Activated T-cell treated with anti-CD3 and anti-CD28 coated beads, Interleukin-2, amount 50 U/mL, for 48 hours (primary cell): Measurements from ENCODE around the gene DCN.

Experiments
- DNase-seq, 2 experiments: peaks; one replicate each; pipeline ENCODE4 v3.0.0-alpha.2; 2020

Gene DCN

GRCh38 chr12:91129662-91130362 lies 52.8 kb downstream of the DCN start:
- DNase-seq, result no peak

DNA sequence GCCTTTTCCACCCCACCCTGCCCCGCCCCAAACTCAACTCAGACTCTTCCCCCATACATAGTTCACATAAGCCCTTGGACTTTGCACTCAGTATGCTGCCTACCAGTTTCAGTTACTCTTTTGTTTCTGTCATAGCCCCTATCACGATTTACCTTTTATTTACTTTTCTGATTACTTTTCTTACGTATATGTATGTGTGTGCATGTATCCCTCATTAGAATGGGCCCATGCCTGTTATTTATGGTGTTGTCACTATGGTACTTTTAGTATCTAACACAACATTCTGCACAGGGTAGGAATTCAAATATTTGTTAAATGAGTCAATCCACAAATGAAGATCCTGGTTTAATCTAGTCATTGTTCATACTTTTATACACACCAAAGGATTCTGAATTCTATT lies 54.9 kb downstream of the DCN start:
- no peak for DNase-seq

GRCh38 chr12:91127306-91127705 lies 55.3 kb downstream of the DCN start:
- no peak for DNase-seq

- DNase-seq, result no peak
Observed at GRCh38 chr12:91126516-91126915, 56.1 kb downstream of the DCN start.

DNA sequence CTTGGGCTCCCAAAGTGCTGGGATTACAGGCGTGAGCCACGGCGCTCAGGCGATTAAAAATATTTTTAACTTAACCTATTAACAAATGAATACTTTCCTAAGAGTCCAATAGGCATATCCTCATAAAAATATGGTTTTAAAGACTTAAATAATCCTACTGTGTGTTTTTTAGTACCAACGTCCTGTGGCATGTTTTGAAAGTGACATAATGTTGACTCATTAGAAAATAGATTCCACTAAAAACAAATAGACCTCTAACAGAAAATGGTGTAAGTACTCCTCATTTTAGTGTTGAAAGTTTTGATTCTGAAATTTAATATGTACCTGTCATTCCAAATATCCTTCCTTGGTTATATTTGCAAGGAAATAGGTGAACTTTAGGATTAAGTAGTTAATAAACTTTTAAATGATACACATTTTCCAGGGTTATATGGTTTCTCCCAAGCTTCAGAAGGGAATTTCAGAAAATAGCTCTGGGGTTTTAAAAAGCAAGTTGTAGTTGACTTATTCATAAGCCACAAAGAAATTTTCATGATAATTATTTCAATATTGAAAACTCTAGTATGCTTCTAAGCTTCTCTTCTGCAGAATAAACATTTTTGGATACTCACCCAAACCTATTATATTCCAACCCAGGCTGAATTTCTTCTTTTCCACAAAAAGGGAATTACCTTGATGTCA lies 59.2 kb downstream of the DCN start:
- DNase-seq, result no peak

DNA sequence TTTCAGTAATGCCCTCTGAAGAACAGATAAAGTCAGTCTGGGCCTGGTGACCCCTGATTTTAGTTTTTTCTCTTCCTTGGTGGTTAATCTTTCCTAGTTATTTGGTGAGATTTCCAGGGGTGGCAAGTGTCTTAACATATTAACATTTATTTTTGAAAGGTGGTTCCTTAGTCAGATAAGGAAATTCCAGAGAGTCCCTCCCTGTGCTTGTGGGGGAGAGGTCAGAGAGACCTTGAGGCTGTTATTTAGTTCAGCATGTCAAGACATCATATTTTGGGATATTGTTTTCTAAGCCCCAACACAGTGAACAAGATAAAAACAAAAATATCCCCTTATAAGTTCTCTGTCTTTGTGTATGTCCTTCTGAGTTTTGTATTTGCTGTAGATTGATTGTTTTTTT lies 61.8 kb downstream of the DCN start:
- no peak for DNase-seq

DNA sequence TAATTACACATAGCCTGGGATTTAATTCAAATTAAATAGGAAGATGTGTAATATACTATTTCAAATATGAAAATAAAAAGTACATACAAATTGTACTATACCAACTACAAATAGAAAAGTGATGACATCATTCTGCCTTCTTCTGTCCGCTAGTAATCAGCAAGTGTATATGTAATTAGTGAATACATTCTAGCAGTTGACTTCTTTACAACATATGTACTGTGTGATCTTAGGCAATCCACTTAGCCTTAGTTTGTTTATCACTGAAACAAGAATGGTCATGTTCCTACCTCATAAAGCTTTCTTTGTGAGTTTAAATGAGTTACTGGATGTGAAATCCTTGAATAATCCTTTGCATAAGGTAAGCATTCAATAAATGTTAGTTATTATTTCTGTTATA lies 63.5 kb downstream of the DCN start:
- DNase-seq, result no peak

GRCh38 chr12:91113621-91114020 lies 69.0 kb downstream of the DCN start:
- no peak for DNase-seq

GRCh38 chr12:91111366-91112325 lies 71.0 kb downstream of the DCN start, which contains the start of gene LUM:
TSS of gene LUM (minus strand) at chr12:91111494. CDS start at chr12:91108979, 2,515 bp downstream.
- no peak for DNase-seq

DNA sequence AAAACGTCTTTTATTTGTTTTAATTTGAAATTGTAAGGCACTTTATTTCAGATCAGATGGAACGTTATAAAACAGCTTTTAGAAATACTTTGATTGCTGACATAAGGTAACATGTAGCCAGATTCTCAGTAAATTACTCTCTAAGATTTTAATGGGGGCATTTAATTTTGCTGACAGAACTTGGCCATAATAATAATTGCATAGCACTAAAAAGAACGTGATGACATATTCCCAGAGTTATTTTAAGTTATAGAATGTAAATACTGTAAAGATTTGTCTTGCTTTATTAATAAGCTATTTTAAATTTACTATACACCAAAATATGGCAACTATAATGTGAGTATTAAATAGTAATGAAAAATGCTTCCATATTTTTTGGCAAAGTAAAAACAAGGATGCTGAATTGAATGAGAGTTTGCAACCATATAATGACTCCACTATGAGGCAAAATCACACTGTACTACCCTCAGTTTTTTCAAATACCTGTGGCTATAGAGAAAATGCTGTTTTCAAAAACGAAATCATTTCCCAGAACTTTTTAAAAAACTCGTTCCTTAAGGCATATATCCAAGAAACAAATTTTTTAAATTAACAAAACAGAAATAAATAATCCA lies 72.2 kb downstream of the DCN start:
- DNase-seq, result no peak

- no peak for DNase-seq
Observed at GRCh38 chr12:91109581-91110310, 72.9 kb downstream of the DCN start.

- peak; percentile 71 to 73 for DNase-seq
Observed at GRCh38 chr12:91109148-91109564, 73.5 kb downstream of the DCN start.

GRCh38 chr12:91108196-91108755 lies 74.3 kb downstream of the DCN start:
- no peak for DNase-seq

- DNase-seq, result no peak
Observed at GRCh38 chr12:91106283-91106682, 76.3 kb downstream of the DCN start.

DNA sequence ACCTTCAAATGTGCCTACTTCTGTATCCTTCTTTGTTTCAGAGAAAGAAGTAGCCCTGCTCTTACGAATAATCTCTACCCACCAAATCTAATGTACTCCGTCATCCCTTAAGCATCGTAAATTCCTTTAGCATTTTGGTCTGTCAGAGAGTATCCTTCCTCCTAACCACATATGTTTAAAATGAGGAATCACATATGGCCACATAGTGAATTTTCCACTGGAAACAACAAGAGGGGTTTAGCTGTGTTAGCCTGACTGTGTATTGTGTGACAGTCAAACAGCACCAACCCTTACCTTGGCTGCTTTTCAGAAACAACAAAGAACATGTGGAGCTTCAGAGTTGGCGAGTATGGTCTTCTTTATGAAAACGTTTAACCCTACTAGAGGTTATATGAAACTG lies 76.8 kb downstream of the DCN start:
- no peak for DNase-seq

DNA sequence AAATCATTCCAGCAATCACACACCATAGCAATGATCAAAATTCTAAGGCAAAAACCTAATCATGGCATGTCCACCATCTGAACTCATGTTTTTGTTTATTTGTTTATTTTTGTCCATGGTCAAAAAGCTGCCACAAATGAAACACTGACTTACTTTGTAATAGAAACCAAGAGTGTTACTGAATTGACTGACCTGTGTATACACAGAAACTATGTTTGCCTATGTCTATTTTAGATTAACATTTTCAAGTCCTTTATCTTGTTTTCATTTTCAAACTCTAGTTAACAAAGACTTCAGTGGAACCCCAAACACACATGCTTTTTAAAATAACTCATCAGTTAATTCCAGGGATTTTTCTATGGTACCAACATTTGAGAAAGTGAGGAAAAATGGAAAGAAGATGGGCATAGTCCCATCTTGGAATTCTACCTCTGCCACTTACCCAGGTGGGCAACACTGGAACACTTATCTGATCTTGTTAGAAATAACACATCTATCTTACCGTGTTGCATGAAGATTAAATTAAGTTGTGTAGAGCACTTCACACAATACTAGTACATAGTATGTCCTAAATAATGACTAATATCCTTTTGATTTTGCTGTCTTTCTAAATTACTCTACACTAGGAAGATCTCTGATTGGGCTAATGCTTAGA lies 77.7 kb downstream of the DCN start:
- DNase-seq, result no peak

- no peak for DNase-seq
Observed at GRCh38 chr12:91103624-91104023, 79.0 kb downstream of the DCN start.

DNA sequence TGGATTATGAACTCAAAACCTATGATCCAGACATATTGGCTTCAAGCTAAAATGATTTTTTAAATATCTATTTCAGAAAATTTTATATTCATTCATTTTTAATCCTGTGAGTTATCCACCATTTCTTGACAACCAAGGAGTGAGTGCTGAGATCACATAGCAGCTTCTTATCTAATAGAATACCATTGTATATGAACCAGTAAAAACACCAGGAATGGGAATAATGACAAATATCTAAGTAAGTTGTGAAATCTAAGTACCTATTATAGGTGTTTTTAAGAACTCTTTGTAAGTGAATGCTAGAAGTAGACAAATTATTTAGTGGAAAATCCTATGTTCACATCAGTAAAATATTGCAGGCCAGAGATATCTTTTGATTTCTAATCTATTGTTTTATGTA lies 79.5 kb downstream of the DCN start:
- no peak for DNase-seq

GRCh38 chr12:91100906-91101305 lies 81.7 kb downstream of the DCN start:
- DNase-seq, result no peak

- no peak for DNase-seq
Observed at GRCh38 chr12:91099836-91100235, 82.8 kb downstream of the DCN start.

DNA sequence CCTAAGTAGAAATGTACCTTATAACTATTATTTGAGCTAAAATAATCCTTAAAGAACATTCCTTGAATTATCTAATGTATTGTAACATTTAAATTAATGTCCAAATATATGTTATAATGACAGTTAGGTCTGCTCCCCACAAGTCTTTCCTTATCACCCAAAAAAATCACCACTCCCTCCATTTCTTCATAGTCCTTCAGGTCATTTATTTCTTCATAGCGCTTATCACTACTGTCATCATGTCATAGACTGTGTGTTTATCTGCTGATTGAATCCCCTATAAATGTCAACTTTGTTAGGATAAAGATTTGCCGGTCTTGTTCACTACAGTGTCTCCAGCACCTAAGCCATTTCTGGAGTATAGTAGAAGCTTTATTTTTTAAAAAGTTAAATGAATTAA lies 83.3 kb downstream of the DCN start:
- no peak for DNase-seq
